NCI-H2107 (cell line): ENCODE results near the gene MTUS2.

Source experiments
- DNase-seq: peaks from one replicate; lab custom pipeline; 2025; lab: John Stamatoyannopoulos, UW

The MTUS2 gene

GRCh38 chr13:28859069-28859468, 38.9 kb downstream of the MTUS2 start:
- DNase-seq, result no peak

GRCh38 chr13:28859717-28860116, 39.6 kb downstream of the MTUS2 start:
- DNase-seq, result no peak

- no peak for DNase-seq
These were observed 44.4 kb downstream of the MTUS2 start for GRCh38 chr13:28864544-28864943.

GRCh38 chr13:28865149-28865744, 45.1 kb downstream of the MTUS2 start:
- no peak for DNase-seq

GRCh38 chr13:28865951-28866350, 45.8 kb downstream of the MTUS2 start:
- DNase-seq, result no peak

- no peak for DNase-seq
These were observed 46.8 kb downstream of the MTUS2 start for GRCh38 chr13:28866932-28867331.

GRCh38 chr13:28867564-28867963, 47.4 kb downstream of the MTUS2 start:
- DNase-seq, result no peak

GRCh38 chr13:28872427-28873176, 52.5 kb downstream of the MTUS2 start:
- no peak for DNase-seq

GRCh38 chr13:28875846-28876615, 55.9 kb downstream of the MTUS2 start:
- no peak for DNase-seq

GRCh38 chr13:28877408-28877807, 57.3 kb downstream of the MTUS2 start:
- no peak for DNase-seq

GRCh38 chr13:28885181-28885580, 65.0 kb downstream of the MTUS2 start:
- DNase-seq, result no peak

- no peak for DNase-seq
These were observed 69.1 kb downstream of the MTUS2 start for GRCh38 chr13:28889086-28889732.

- no peak for DNase-seq
These were observed 70.6 kb downstream of the MTUS2 start for GRCh38 chr13:28890712-28891111.

GRCh38 chr13:28918030-28918429, 97.9 kb downstream of the MTUS2 start:
- no peak for DNase-seq

- no peak for DNase-seq
These were observed 102.2 kb downstream of the MTUS2 start for GRCh38 chr13:28922341-28922740.

GRCh38 chr13:28935104-28935503, 115.0 kb downstream of the MTUS2 start:
- no peak for DNase-seq

GRCh38 chr13:28942906-28943305, 122.8 kb downstream of the MTUS2 start:
- no peak for DNase-seq

GRCh38 chr13:28953714-28954418, 133.7 kb downstream of the MTUS2 start:
- no peak for DNase-seq

- DNase-seq, result no peak
These were observed 134.2 kb downstream of the MTUS2 start for GRCh38 chr13:28954419-28954725.

GRCh38 chr13:28954810-28955209, 134.7 kb downstream of the MTUS2 start:
- DNase-seq, result no peak

GRCh38 chr13:28955264-28955966, 135.3 kb downstream of the MTUS2 start:
- no peak for DNase-seq
